ENCODE data around the gene LAMB4. TPM values are rescaled to one million over a fixed set of nuclear protein-coding genes. Genes with fewer than 3 reads are reported as not detected.

Gene LAMB4
- total and polyA plus RNA-seq, 8 donors, result 0.22 to 0.78 (median 0.50) TPM

GRCh38 chr7:108124820-108125219, 5.3 kb downstream of the LAMB4 start:
- WGBS, 2 donors, result 88 to 94% methylated on average over 3 of the region's 3 CpGs
- intact Hi-C loops (cut with DNase I), result no loop called here
- TF ChIP-seq, protein P1, sequence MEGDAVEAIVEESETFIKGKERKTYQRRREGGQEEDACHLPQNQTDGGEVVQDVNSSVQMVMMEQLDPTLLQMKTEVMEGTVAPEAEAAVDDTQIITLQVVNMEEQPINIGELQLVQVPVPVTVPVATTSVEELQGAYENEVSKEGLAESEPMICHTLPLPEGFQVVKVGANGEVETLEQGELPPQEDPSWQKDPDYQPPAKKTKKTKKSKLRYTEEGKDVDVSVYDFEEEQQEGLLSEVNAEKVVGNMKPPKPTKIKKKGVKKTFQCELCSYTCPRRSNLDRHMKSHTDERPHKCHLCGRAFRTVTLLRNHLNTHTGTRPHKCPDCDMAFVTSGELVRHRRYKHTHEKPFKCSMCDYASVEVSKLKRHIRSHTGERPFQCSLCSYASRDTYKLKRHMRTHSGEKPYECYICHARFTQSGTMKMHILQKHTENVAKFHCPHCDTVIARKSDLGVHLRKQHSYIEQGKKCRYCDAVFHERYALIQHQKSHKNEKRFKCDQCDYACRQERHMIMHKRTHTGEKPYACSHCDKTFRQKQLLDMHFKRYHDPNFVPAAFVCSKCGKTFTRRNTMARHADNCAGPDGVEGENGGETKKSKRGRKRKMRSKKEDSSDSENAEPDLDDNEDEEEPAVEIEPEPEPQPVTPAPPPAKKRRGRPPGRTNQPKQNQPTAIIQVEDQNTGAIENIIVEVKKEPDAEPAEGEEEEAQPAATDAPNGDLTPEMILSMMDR (IDR thresholded peaks at IDR 0.05), result no peak
- Histone ChIP-seq H3K4me3 (no peak overlapping the region), H3K27me3 (no peaks in the 10 kb centered on the region), H3K9me3 (no peaks in the 10 kb centered on the region), H3K27ac (no peak overlapping the region), H3K4me1 (no peaks in the 10 kb centered on the region), H3K36me3 (no peaks in the 10 kb centered on the region)
- no peak for DNase-seq
- FAIRE-seq, result no peak
- ATAC-seq, result no peak

DNA sequence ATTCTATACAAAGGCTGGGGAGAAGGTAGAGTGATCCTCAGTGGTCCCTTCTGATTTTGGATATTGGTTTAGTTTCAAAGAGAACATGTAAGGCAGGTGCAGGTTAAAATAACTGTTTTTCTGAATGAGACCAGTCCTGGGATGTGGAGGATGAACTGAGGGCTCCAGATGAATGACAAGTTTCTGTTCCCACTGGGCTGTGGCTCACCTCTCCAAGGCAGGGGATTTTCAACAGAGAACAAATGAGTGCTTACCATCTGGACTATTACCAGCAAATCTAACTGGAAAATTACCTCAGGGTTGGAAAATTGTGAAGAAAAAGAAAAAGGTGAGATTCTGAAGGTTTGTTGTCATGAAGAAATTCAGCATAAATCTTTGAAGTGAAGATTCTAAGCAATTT, 8.0 kb downstream of the LAMB4 start:
- H3K4me1 ChIP-seq, result no peaks in the 10 kb centered on the region
- DNase-seq (no peak), ATAC-seq (no peak), FAIRE-seq (no peak)
- H3K9me3 ChIP-seq, result no peaks in the 10 kb centered on the region
- H3K36me3 ChIP-seq, result no peaks in the 10 kb centered on the region
- H3K4me3 ChIP-seq, result no peak overlapping the region
- no peak overlapping the region for H3K27ac ChIP-seq
- TF ChIP-seq, protein P1 (IDR thresholded peaks at IDR 0.05), result no peak
- no peaks in the 10 kb centered on the region for H3K27me3 ChIP-seq
- intact Hi-C loops (cut with DNase I), result no loop called here

GRCh38 chr7:108120933-108121332, 9.2 kb downstream of the LAMB4 start:
- no peaks in the 10 kb centered on the region for H3K4me1 ChIP-seq
- H3K27me3 ChIP-seq, result no peaks in the 10 kb centered on the region
- H3K9me3 ChIP-seq, result no peaks in the 10 kb centered on the region
- FAIRE-seq (no peak), ATAC-seq (no peak), DNase-seq (no peak)
- TF ChIP-seq, protein P1 (IDR thresholded peaks at IDR 0.05), result no peak
- H3K4me3 ChIP-seq, result no peak overlapping the region
- WGBS, 2 donors, result 71 to 74% methylated on average over 3 of the region's 3 CpGs
- intact Hi-C loops (cut with DNase I), result no loop called here
- no peak overlapping the region for H3K27ac ChIP-seq
- H3K36me3 ChIP-seq, result no peaks in the 10 kb centered on the region

GRCh38 chr7:108120196-108120595, 10.0 kb downstream of the LAMB4 start:
- Histone ChIP-seq H3K9me3 (no peaks in the 10 kb centered on the region), H3K27ac (no peak overlapping the region), H3K4me3 (no peak overlapping the region), H3K4me1 (no peaks in the 10 kb centered on the region), H3K36me3 (no peaks in the 10 kb centered on the region), H3K27me3 (no peaks in the 10 kb centered on the region)
- DNase-seq, result no peak
- TF ChIP-seq, protein P1 (IDR thresholded peaks at IDR 0.05), result no peak
- FAIRE-seq, result no peak
- intact Hi-C loops (cut with DNase I), result no loop called here
- no peak for ATAC-seq
- 75 to 77% methylated on average over 3 of the region's 3 CpGs for WGBS, 2 donors

DNA sequence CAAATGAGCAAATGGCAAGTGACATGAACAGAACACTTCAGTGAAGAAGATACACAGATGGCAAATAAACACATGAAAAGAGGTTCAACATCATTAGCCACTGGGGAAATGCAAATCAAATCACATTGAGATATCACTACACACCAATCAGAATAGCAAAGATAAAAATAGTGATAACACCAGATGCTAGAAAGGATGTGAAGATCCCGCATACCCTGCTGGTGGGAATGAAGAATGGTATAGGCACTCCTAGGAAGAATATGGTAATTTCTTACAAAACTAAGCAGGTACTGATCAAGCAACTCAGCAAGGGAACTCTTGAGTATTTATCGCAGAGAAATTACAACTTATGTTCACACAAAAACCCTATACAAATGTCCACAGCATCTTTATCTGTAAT, 11.2 kb downstream of the LAMB4 start:
- intact Hi-C loops (cut with DNase I), result no loop called here
- FAIRE-seq (no peak), DNase-seq (no peak), ATAC-seq (no peak)
- Histone ChIP-seq H3K27ac (no peak overlapping the region), H3K4me1 (no peaks in the 10 kb centered on the region), H3K36me3 (no peaks in the 10 kb centered on the region), H3K27me3 (no peaks in the 10 kb centered on the region), H3K9me3 (no peaks in the 10 kb centered on the region), H3K4me3 (no peak overlapping the region)
- 95 to 96% methylated on average over 2 of the region's 2 CpGs for WGBS, 2 donors
- TF ChIP-seq, protein P1 (IDR thresholded peaks at IDR 0.05), result no peak

Data from pancreas (tissue), 10 donors.